GM11168 (cell line): ENCODE measurements around the gene KISS1R.
"Not testable (repeated sequence)": the region's sequence is repeated elsewhere in the genome, so short reads cannot be mapped to it uniquely, and the experiment has no call there.

Source experiments
- in situ Hi-C: fragments of 300-500 bp; cut with MboI; formaldehyde crosslinking; loops from one replicate; pipeline ENCODE4 v1.12.0; 2022; ENCODE audit warnings: low sequenced_read_pairs; ENCODE audit not compliant: unreplicated experiment

The KISS1R gene

GRCh38 chr19:879711-880438 lies 37.3 kb upstream of the KISS1R start:
- in situ Hi-C loops: no loop called here

GRCh38 chr19:881385-882071 lies 35.6 kb upstream of the KISS1R start:
- in situ Hi-C loops: no loop called here

GRCh38 chr19:882871-883497 lies 34.1 kb upstream of the KISS1R start:
- in situ Hi-C loops: no loop called here

- in situ Hi-C loops: no loop called here
Measured at GRCh38 chr19:883661-884211, 33.4 kb upstream of the KISS1R start.

GRCh38 chr19:884420-885211 lies 32.5 kb upstream of the KISS1R start:
- in situ Hi-C loops: no loop called here

- in situ Hi-C loops: no loop called here
Measured at GRCh38 chr19:885536-886224, 31.5 kb upstream of the KISS1R start.

- in situ Hi-C loops: no loop called here
Measured at GRCh38 chr19:887072-887471, 30.1 kb upstream of the KISS1R start.

- in situ Hi-C loops: no loop called here
Measured at GRCh38 chr19:887599-887998, 29.5 kb upstream of the KISS1R start.

GRCh38 chr19:888581-889385 lies 28.4 kb upstream of the KISS1R start:
- in situ Hi-C loops: no loop called here

GRCh38 chr19:889662-890295 lies 27.4 kb upstream of the KISS1R start:
- in situ Hi-C loops: no loop called here

- in situ Hi-C loops: no loop called here
Measured at GRCh38 chr19:890831-891230, 26.3 kb upstream of the KISS1R start.

GRCh38 chr19:891421-892200 lies 25.5 kb upstream of the KISS1R start:
- in situ Hi-C loops: not testable (repeated sequence)

GRCh38 chr19:892243-892893 lies 24.8 kb upstream of the KISS1R start:
- in situ Hi-C loops: no loop called here

- in situ Hi-C loops: no loop called here
Measured at GRCh38 chr19:892894-893689, 24.0 kb upstream of the KISS1R start, which contains the start of the genes MED16 and RNU6-9. Gene MED16 (minus strand): TSS chr19:893187. CDS start chr19:891131, 2,056 bp downstream. Gene RNU6-9 (plus strand): TSS chr19:893484.

GRCh38 chr19:896434-896833 lies 20.7 kb upstream of the KISS1R start:
- in situ Hi-C loops: no loop called here

- in situ Hi-C loops: no loop called here
Measured at GRCh38 chr19:896999-897398, 20.1 kb upstream of the KISS1R start.
